Stimulated activated naive B cell treated with anti-CD40 and anti-IgM and Interleukin-4, amounts not matched to agents 10 μg/mL and 1 μg/mL and 100 μg/mL, for 72 hours (primary cell): Measurements from ENCODE around the gene GNB5.
A peak's percentile ranks its signal among the peaks of the same experiment; 100 is the strongest.
"Not testable (repeated sequence)": the region's sequence is repeated elsewhere in the genome, so short reads cannot be mapped to it uniquely, and the experiment has no call there.

Source experiments
- ATAC-seq, 2 donors: fragments of 150-1000 bp; cut with Tn5 transposase; replicated peaks; 2 replicates each; pipeline ENCODE4 v1.10.0; 2021; ENCODE audit warnings: moderate library complexity in 1 of 2
- DNase-seq: peaks from one replicate; pipeline ENCODE4 v3.0.0; 2021
- H3K27ac Mint-ChIP-seq: one replicate; pipeline ENCODE4 v1.8.0; 2022; ENCODE audit warnings: mild to moderate bottlenecking, mixed read lengths
- H3K27me3 Mint-ChIP-seq, 2 donors: one replicate each; pipeline ENCODE4 v1.8.0; 2022; ENCODE audit warnings: mixed read lengths in 2 of 2
- H3K36me3 Mint-ChIP-seq, 2 donors: one replicate each; pipeline ENCODE4 v1.8.0; 2022; ENCODE audit warnings: mixed read lengths in 2 of 2, mild to moderate bottlenecking in 1 of 2
- H3K4me1 Mint-ChIP-seq, 2 donors: one replicate each; pipeline ENCODE4 v1.8.0; 2022; ENCODE audit warnings: mixed read lengths in 2 of 2, mild to moderate bottlenecking in 1 of 2
- H3K4me3 Mint-ChIP-seq, 2 donors: one replicate each; pipeline ENCODE4 v1.8.0; 2022; ENCODE audit warnings: mild to moderate bottlenecking in 2 of 2, mixed read lengths in 2 of 2, moderate library complexity in 1 of 2
- H3K9me3 Mint-ChIP-seq, 2 donors: one replicate each; pipeline ENCODE4 v1.8.0; 2022; ENCODE audit warnings: mixed read lengths in 2 of 2, mild to moderate bottlenecking in 1 of 2

Gene GNB5

GRCh38 chr15:52101542-52102323 lies 89.5 kb downstream of the GNB5 start:
- DNase-seq (no peak), ATAC-seq (peak; percentile 71 to 76)
- H3K36me3 Mint-ChIP-seq = no peaks in the 10 kb centered on the region
- peaks cover 0 to 3% of the 10 kb centered on the region in 2 donors for H3K27me3 Mint-ChIP-seq
- H3K27ac Mint-ChIP-seq = peak overlapping the region; percentile 42
- H3K4me3 Mint-ChIP-seq = no peak overlapping the region
- peaks cover 19 to 28% of the 10 kb centered on the region in 2 donors for H3K4me1 Mint-ChIP-seq
- peaks cover 1 to 4% of the 10 kb centered on the region in 2 donors for H3K9me3 Mint-ChIP-seq

GRCh38 chr15:52100807-52101442 lies 90.3 kb downstream of the GNB5 start:
- peaks cover 1 to 4% of the 10 kb centered on the region in 2 donors for H3K9me3 Mint-ChIP-seq
- DNase-seq = no peak
- H3K36me3 Mint-ChIP-seq = no peaks in the 10 kb centered on the region
- H3K27ac Mint-ChIP-seq = no peak overlapping the region
- no peak overlapping the region for H3K4me3 Mint-ChIP-seq
- no peak for ATAC-seq
- H3K27me3 Mint-ChIP-seq = no peaks in the 10 kb centered on the region
- H3K4me1 Mint-ChIP-seq = peaks cover 19 to 28% of the 10 kb centered on the region in 2 donors

- ATAC-seq = no peak
- Mint-ChIP-seq H3K4me1 (peaks cover 19 to 28% of the 10 kb centered on the region in 2 donors), H3K27ac (no peak overlapping the region), H3K9me3 (peaks cover 1 to 4% of the 10 kb centered on the region in 2 donors), H3K36me3 (no peaks in the 10 kb centered on the region), H3K27me3 (no peaks in the 10 kb centered on the region), H3K4me3 (no peak overlapping the region)
- DNase-seq = no peak
These were observed 91.4 kb downstream of the GNB5 start for GRCh38 chr15:52099651-52100272.

- peaks cover 1 to 4% of the 10 kb centered on the region in 2 donors for H3K9me3 Mint-ChIP-seq
- H3K4me1 Mint-ChIP-seq = peaks cover 12 to 17% of the 10 kb centered on the region in 2 donors
- DNase-seq (no peak), ATAC-seq (no peak)
- H3K27me3 Mint-ChIP-seq = no peaks in the 10 kb centered on the region
- no peak overlapping the region for H3K27ac Mint-ChIP-seq
- H3K4me3 Mint-ChIP-seq = no peak overlapping the region
- no peaks in the 10 kb centered on the region for H3K36me3 Mint-ChIP-seq
These were observed 92.9 kb downstream of the GNB5 start for GRCh38 chr15:52098323-52098722.

DNA sequence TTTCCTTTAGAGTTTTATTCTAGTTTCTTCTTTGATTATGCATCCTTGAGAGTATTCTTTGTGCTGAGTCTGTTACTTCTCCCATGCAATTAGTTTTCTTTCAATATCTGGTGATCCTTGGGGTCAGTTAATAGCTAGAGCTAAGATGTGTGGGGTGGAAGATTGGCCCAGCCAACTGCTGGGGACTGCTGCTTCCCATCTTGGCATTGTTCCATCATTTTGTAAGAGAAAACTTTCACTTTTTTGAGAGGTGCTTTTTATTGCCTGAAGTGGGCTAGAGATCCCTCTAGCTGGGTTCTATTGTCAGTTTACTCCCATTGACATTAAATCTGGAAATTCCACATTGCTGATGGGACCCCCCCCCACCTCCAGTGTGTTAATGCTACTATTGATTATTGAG lies 94.0 kb downstream of the GNB5 start:
- no peaks in the 10 kb centered on the region for H3K27me3 Mint-ChIP-seq
- peaks cover 4 to 5% of the 10 kb centered on the region in 2 donors for H3K4me1 Mint-ChIP-seq
- no peak for DNase-seq
- no peaks in the 10 kb centered on the region for H3K36me3 Mint-ChIP-seq
- H3K4me3 Mint-ChIP-seq = no peak overlapping the region
- H3K9me3 Mint-ChIP-seq = peaks cover 1 to 4% of the 10 kb centered on the region in 2 donors
- H3K27ac Mint-ChIP-seq = no peak overlapping the region
- ATAC-seq = no peak

DNA sequence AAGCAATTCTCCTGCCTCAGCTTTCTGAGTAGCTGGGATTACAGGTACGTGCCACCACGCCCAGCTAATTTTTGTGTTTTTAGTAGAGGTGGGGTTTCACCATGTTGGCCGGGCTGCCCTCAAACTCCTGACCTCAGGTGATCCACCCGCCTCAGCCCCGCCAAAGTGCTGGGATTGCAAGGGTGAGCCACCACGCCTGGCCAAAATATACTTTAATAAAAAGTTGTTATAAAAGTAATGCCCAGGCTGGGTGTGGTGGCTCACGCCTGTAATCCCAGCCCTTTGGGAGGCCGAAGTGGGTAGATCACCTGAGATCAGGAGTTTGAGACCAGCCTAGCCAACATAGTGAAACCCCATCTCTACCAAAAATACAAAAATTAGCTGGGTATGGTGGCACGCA lies 94.7 kb downstream of the GNB5 start:
- H3K27ac Mint-ChIP-seq, H3K9me3 Mint-ChIP-seq, H3K4me3 Mint-ChIP-seq, ATAC-seq, H3K36me3 Mint-ChIP-seq, H3K4me1 Mint-ChIP-seq, DNase-seq, H3K27me3 Mint-ChIP-seq: not testable (repeated sequence)

- no peak overlapping the region for H3K27ac Mint-ChIP-seq
- no peaks in the 10 kb centered on the region for H3K9me3 Mint-ChIP-seq
- no peak overlapping the region for H3K4me3 Mint-ChIP-seq
- DNase-seq (no peak), ATAC-seq (no peak)
- H3K4me1 Mint-ChIP-seq = no peaks in the 10 kb centered on the region
- no peaks in the 10 kb centered on the region for H3K27me3 Mint-ChIP-seq
- H3K36me3 Mint-ChIP-seq = no peaks in the 10 kb centered on the region
These were observed 95.5 kb downstream of the GNB5 start for GRCh38 chr15:52095597-52096262.

DNA sequence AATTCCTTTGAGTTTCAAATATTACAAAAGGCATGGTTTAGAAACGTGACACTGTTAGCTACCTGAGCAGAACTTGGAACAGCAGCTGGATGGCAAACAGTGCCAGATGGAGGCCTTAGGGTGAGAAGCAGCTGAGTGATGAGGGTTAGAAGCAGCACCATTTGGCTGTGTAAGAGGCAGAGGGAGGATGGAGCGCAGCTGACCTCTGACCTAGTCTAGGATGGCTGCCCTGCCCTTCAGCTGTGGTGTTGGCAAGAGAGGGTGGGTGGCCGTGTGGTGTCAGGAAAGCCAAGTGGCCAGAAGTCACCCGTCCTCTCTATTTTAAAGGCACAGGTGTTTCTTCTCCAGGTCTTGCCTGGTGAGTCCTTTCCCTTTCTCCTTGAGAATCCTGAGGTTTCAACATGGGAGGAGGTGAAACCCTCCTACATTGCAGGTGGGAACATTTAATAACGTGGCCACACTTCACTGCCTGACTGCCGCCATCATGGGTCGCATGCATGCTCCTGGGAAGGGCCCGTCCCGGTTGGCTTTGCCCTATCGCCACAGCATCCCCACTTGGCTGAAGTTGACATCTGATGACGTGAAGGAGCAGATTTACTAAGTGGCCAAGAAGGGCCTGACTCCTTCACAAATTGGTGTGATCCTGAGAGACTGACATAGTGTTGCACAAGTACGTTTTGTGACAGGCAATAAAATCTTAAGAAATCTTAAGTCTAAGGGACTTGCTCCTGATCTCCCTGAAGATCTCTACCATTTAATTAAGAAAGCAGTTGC lies 96.2 kb downstream of the GNB5 start:
- ATAC-seq (no peak), DNase-seq (no peak)
- no peak overlapping the region for H3K27ac Mint-ChIP-seq
- peaks cover 4 to 5% of the 10 kb centered on the region in 2 donors for H3K27me3 Mint-ChIP-seq
- H3K4me1 Mint-ChIP-seq = no peaks in the 10 kb centered on the region
- peaks cover 3 to 7% of the 10 kb centered on the region in 2 donors for H3K9me3 Mint-ChIP-seq
- H3K36me3 Mint-ChIP-seq = peaks cover 4% of the 10 kb centered on the region in 2 donors
- H3K4me3 Mint-ChIP-seq = no peak overlapping the region

- ATAC-seq = no peak
- H3K36me3 Mint-ChIP-seq = peaks cover 5 to 9% of the 10 kb centered on the region in 2 donors
- no peak overlapping the region for H3K27ac Mint-ChIP-seq
- no peaks in the 10 kb centered on the region for H3K4me1 Mint-ChIP-seq
- H3K9me3 Mint-ChIP-seq = peaks cover 7 to 12% of the 10 kb centered on the region in 2 donors
- DNase-seq = no peak
- H3K4me3 Mint-ChIP-seq = no peak overlapping the region
- H3K27me3 Mint-ChIP-seq = peaks cover 9 to 14% of the 10 kb centered on the region in 2 donors
These were observed 97.4 kb downstream of the GNB5 start for GRCh38 chr15:52093539-52094510.

- Mint-ChIP-seq H3K4me3 (no peak overlapping the region), H3K27ac (no peak overlapping the region), H3K4me1 (no peaks in the 10 kb centered on the region), H3K27me3 (peaks cover 9 to 14% of the 10 kb centered on the region in 2 donors), H3K9me3 (peaks cover 7 to 12% of the 10 kb centered on the region in 2 donors), H3K36me3 (peaks cover 5 to 9% of the 10 kb centered on the region in 2 donors)
- ATAC-seq (no peak), DNase-seq (no peak)
These were observed 98.0 kb downstream of the GNB5 start for GRCh38 chr15:52093167-52093538.

DNA sequence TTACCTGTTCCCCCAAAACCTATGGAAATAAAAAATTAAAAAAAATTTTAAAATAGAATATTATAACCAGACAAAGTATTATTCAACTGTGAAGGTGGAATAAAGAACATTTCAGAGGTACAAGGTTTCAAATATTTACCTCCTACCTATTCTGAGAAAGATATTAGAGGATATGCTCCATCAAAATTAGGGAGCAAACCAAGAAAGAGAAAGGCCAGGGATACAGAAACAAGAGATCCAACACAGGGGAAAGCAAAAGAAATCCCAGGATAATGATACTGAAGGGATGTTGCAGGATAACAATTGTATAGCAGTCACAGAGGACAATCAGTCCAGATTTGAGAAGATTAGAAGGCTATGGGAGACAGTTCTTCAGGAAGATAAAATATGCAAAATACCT lies 101.0 kb downstream of the GNB5 start:
- H3K4me1 Mint-ChIP-seq = no peaks in the 10 kb centered on the region
- H3K27ac Mint-ChIP-seq = no peak overlapping the region
- H3K9me3 Mint-ChIP-seq = peaks cover 7 to 12% of the 10 kb centered on the region in 2 donors
- H3K36me3 Mint-ChIP-seq = peaks cover 5 to 9% of the 10 kb centered on the region in 2 donors
- no peak overlapping the region for H3K4me3 Mint-ChIP-seq
- no peak for DNase-seq
- peaks cover 9 to 14% of the 10 kb centered on the region in 2 donors for H3K27me3 Mint-ChIP-seq
- ATAC-seq = no peak

DNA sequence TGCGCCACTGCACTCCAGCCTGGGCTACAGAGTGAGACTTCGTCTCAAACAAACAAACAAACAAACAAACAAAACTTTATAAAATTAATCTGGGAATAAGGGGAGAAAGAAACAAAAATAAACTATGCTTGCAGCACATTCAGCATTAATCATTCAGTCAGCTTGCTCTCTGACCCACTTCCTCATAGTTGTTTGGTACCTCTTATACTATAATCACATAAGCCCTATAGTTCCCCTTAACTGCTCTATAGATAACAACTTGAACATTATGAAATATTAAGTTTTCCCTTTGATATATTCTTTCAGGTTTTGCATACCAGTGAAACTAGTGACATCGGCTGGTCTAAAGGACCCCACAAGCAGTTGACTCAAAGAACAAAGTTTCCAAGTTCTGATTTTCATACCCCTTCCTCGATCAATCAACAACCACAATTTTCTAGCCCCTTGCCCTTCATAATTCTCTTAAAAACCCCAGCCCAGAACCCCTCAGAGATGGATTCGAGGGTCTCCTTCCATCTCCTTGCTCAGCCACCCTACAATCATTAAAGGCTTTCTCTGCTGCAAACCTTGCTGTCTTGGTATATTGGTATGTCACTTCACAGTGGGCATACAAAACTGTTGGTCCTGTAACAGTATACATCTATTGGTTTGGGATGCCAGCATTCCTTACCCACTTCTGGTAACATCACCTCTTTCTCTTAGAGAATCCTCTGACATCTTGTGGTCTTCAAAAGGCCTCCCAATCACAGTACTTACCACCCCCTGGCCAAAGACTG lies 105.0 kb downstream of the GNB5 start:
- no peak for DNase-seq
- peaks cover 5 to 9% of the 10 kb centered on the region in 2 donors for H3K36me3 Mint-ChIP-seq
- peaks cover 13 to 14% of the 10 kb centered on the region in 2 donors for H3K27me3 Mint-ChIP-seq
- ATAC-seq = no peak
- peaks cover 7 to 12% of the 10 kb centered on the region in 2 donors for H3K9me3 Mint-ChIP-seq
- H3K4me3 Mint-ChIP-seq = no peak overlapping the region
- no peak overlapping the region for H3K27ac Mint-ChIP-seq
- H3K4me1 Mint-ChIP-seq = peaks cover 14 to 20% of the 10 kb centered on the region in 2 donors
